Aorta (tissue), 5 donors: ENCODE results near the gene PPP1CB. TPM values are rescaled to one million over a fixed set of nuclear protein-coding genes. Genes with fewer than 3 reads are reported as not detected.

Source experiments
- ATAC-seq: fragments of 200-7000 bp; cut with Tn5 transposase; one replicate; pipeline ENCODE4 v1.9.1; 2022; ENCODE audit warnings: moderate library complexity; ENCODE audit not compliant: low FRiP score
- DNase-seq, 2 donors: peaks; one replicate each; pipeline ENCODE4 v3.0.0-alpha.2; 2020
- H3K27ac ChIP-seq, 2 donors: one replicate each; pipeline ENCODE4 v1.5.1; 2013; ENCODE audit warnings: low read length in 2 of 2, mild to moderate bottlenecking in 2 of 2, moderate library complexity in 2 of 2, control low read depth in 1 of 2, inconsistent platforms in 1 of 2, low read depth in 1 of 2
- H3K27me3 ChIP-seq, 2 donors: one replicate each; pipeline ENCODE4 v1.6.1; 2013; ENCODE audit warnings: control low read depth in 1 of 2, low read length in 1 of 2, mild to moderate bottlenecking in 1 of 2, moderate library complexity in 1 of 2; ENCODE audit not compliant: insufficient read depth in 2 of 2, control insufficient read depth in 1 of 2
- H3K36me3 ChIP-seq, 2 donors: one replicate each; pipeline ENCODE4 v1.6.1; 2013; ENCODE audit warnings: control low read depth in 1 of 2, low read length in 1 of 2, mild to moderate bottlenecking in 1 of 2; ENCODE audit not compliant: insufficient read depth in 2 of 2, control insufficient read depth in 1 of 2
- H3K4me1 ChIP-seq, 2 donors: one replicate each; pipeline ENCODE4 v1.6.1; 2013; ENCODE audit warnings: low read length in 2 of 2, control low read depth in 1 of 2, mild to moderate bottlenecking in 1 of 2, moderate library complexity in 1 of 2; ENCODE audit not compliant: insufficient read depth in 2 of 2, control insufficient read depth in 1 of 2
- H3K4me3 ChIP-seq, 2 donors: one replicate each; pipeline ENCODE4 v1.5.1; 2013; ENCODE audit warnings: low read length in 2 of 2, control low read depth in 1 of 2, mild to moderate bottlenecking in 1 of 2
- H3K9me3 ChIP-seq: one replicate; pipeline ENCODE4 v1.6.1; 2013; ENCODE audit warnings: mild to moderate bottlenecking, low read length; ENCODE audit not compliant: control insufficient read depth
- WGBS, 2 donors: extraction: QIAGEN DNeasy Blood & Tissue Kit; methylation state at CpG; one replicate each; pipeline ENCODE4 v1.1.7; 2013; 5-methylcytosine and 5-hydroxymethylcytosine counted together
- intact Hi-C, 2 donors: fragments of 100-400 bp; cut with DNase I; formaldehyde crosslinking; loops; one replicate each; pipeline versions ENCODE4 v1.14.2 to v1.15.0; 2022
- polyA plus RNA-seq, 2 donors: library from polyadenylated mRNA; stranded (reverse); fragments of 200-250 nt; gene quantifications; one replicate each; pipeline ENCODE4 v1.2.3, GENCODE V29; 2013
- total RNA-seq, 2 donors: library from RNA; stranded (reverse); fragmentation: NEBNext Ultra II Directional; extraction: Animal tissue kit (Norgen Biotek cat#: 25700); gene quantifications; one replicate each; pipeline ENCODE4 v1.2.1, GENCODE V29; 2021
- donor health status: healthy with polysubstance abuse.
- donor health status: Bipolar disorder and iron deficiency.
- donor health status: DM: no; HTN: no; CAD: no.
- donor health status: DM: no; HTN: no; CAD: no.
- donor health status: DM: yes; HTN: yes; CAD: no.

PPP1CB gene
- total and polyA plus RNA-seq, 4 donors: 187 to 484 (median 378) TPM

- WGBS, 2 donors: 2% methylated on average over 77 to 97 of the region's 97 CpGs
- Histone ChIP-seq H3K27ac (peak within 1 kb of the TSS in 1 of 2 donors; percentile 11), H3K36me3 (no peaks in the 10 kb centered on the region), H3K27me3 (no peaks in the 10 kb centered on the region), H3K4me1 (no peaks in the 10 kb centered on the region), H3K4me3 (peak within 1 kb of the TSS; percentile 2 to 31), H3K9me3 (no peaks in the 10 kb centered on the region)
- ATAC-seq (peak; percentile 93), DNase-seq (peak; percentile 88 to 94)
- intact Hi-C loops: no loop called here
Observed at GRCh38 chr2:28810384-28811285, 59.0 kb downstream of the PPP1CB start, which contains the start of gene SPDYA. SPDYA (plus strand) TSS chr2:28810834; CDS start chr2:28816015, 5,181 bp downstream.

GRCh38 chr2:28818053-28818452 lies 66.4 kb downstream of the PPP1CB start:
- DNase-seq (no peak), ATAC-seq (no peak)
- H3K27ac ChIP-seq: no peak overlapping the region
- no peak overlapping the region for H3K4me3 ChIP-seq
- intact Hi-C loops: no loop called here
- 77 to 82% methylated on average over 3 of the region's 3 CpGs for WGBS, 2 donors
- no peaks in the 10 kb centered on the region for H3K4me1 ChIP-seq
- H3K9me3 ChIP-seq: no peaks in the 10 kb centered on the region
- no peaks in the 10 kb centered on the region for H3K36me3 ChIP-seq
- H3K27me3 ChIP-seq: no peaks in the 10 kb centered on the region

- Histone ChIP-seq H3K4me3 (no peak overlapping the region), H3K27ac (no peak overlapping the region), H3K4me1 (no peaks in the 10 kb centered on the region), H3K9me3 (no peaks in the 10 kb centered on the region), H3K36me3 (no peaks in the 10 kb centered on the region), H3K27me3 (no peaks in the 10 kb centered on the region)
- WGBS, 2 donors: 5 to 7% methylated on average over 8 of the region's 8 CpGs
- intact Hi-C loops: no loop called here
- ATAC-seq: peak; percentile 76
- no peak for DNase-seq
Observed at GRCh38 chr2:28821295-28821958, 69.8 kb downstream of the PPP1CB start.

- no peak overlapping the region for H3K4me3 ChIP-seq
- intact Hi-C loops: no loop called here
- H3K4me1 ChIP-seq: no peaks in the 10 kb centered on the region
- H3K27ac ChIP-seq: no peak overlapping the region
- H3K36me3 ChIP-seq: no peaks in the 10 kb centered on the region
- no peaks in the 10 kb centered on the region for H3K27me3 ChIP-seq
- no peaks in the 10 kb centered on the region for H3K9me3 ChIP-seq
- DNase-seq (no peak), ATAC-seq (no peak)
Observed at GRCh38 chr2:28822036-28822435, 70.4 kb downstream of the PPP1CB start.

GRCh38 chr2:28824207-28824606 lies 72.6 kb downstream of the PPP1CB start:
- Histone ChIP-seq H3K4me3 (no peak overlapping the region), H3K9me3 (no peaks in the 10 kb centered on the region), H3K27ac (no peak overlapping the region), H3K4me1 (no peaks in the 10 kb centered on the region), H3K27me3 (no peaks in the 10 kb centered on the region), H3K36me3 (no peaks in the 10 kb centered on the region)
- no peak for DNase-seq
- WGBS, 2 donors: 97% methylated on average over 2 of the region's 2 CpGs
- no peak for ATAC-seq
- intact Hi-C loops: no loop called here

GRCh38 chr2:28824870-28825269 lies 73.2 kb downstream of the PPP1CB start:
- Histone ChIP-seq H3K27ac (no peak overlapping the region), H3K27me3 (no peaks in the 10 kb centered on the region), H3K4me3 (no peak overlapping the region), H3K9me3 (no peaks in the 10 kb centered on the region), H3K4me1 (no peaks in the 10 kb centered on the region), H3K36me3 (no peaks in the 10 kb centered on the region)
- intact Hi-C loops: no loop called here
- DNase-seq: no peak
- no peak for ATAC-seq

- Histone ChIP-seq H3K4me1 (no peaks in the 10 kb centered on the region), H3K27me3 (no peaks in the 10 kb centered on the region), H3K27ac (no peak overlapping the region), H3K9me3 (no peaks in the 10 kb centered on the region), H3K4me3 (no peak overlapping the region), H3K36me3 (no peaks in the 10 kb centered on the region)
- WGBS, 2 donors: 53 to 68% methylated on average over 2 of the region's 2 CpGs
- ATAC-seq (no peak), DNase-seq (no peak)
- intact Hi-C loops: no loop called here
Observed at GRCh38 chr2:28828382-28828781, 76.8 kb downstream of the PPP1CB start.

GRCh38 chr2:28833740-28834470 lies 82.3 kb downstream of the PPP1CB start:
- 94% methylated on average over 2 of the region's 2 CpGs for WGBS, 2 donors
- no peak overlapping the region for H3K27ac ChIP-seq
- no peaks in the 10 kb centered on the region for H3K4me1 ChIP-seq
- no peaks in the 10 kb centered on the region for H3K36me3 ChIP-seq
- no peak overlapping the region for H3K4me3 ChIP-seq
- DNase-seq (no peak), ATAC-seq (no peak)
- H3K27me3 ChIP-seq: no peaks in the 10 kb centered on the region
- H3K9me3 ChIP-seq: no peaks in the 10 kb centered on the region
- intact Hi-C loops: no loop called here
